Embryonic facial prominence (tissue), 1 donor: Measurements from ENCODE around the gene TMSB4X.

Experiments
- DNase-seq: peaks from one replicate; pipeline ENCODE4 v3.0.0-alpha.2; 2016; ENCODE audit errors: extremely low spot score

The TMSB4X gene

GRCh38 chrX:13024986-13025385, 50.1 kb downstream of the TMSB4X start:
- DNase-seq = no peak
